Karpas-422 (cell line): ENCODE results near the gene KIF15. TPM values are rescaled to one million over a fixed set of nuclear protein-coding genes. Genes with fewer than 3 reads are reported as not detected.
A peak's percentile ranks its signal among the peaks of the same experiment; 100 is the strongest.
"Not testable (repeated sequence)": the region's sequence is repeated elsewhere in the genome, so short reads cannot be mapped to it uniquely, and the experiment has no call there.

Source experiments
- DNase-seq: peaks from one replicate; pipeline ENCODE4 v3.0.0-alpha.2; 2015
- H2AFZ ChIP-seq: fragments of 200-600 bp; sonication (generic); 2 replicates; pipeline ENCODE4 v1.6.1; 2014; ENCODE audit warnings: antibody characterized with exemption, low read length, mixed read lengths
- H3K27ac ChIP-seq: fragments of 200-600 bp; sonication (generic); 2 replicates; pipeline ENCODE4 v1.5.1; 2014; ENCODE audit warnings: mild to moderate bottlenecking, low read length, moderate library complexity
- H3K27me3 ChIP-seq: fragments of 200-600 bp; sonication (generic); 2 replicates; pipeline ENCODE4 v1.6.1; 2014; ENCODE audit warnings: low read length, mixed read lengths
- H3K36me3 ChIP-seq: fragments of 200-600 bp; sonication (generic); 2 replicates; pipeline ENCODE4 v1.6.1; 2014; ENCODE audit warnings: low read length, mixed read lengths; ENCODE audit not compliant: insufficient read depth
- H3K4me1 ChIP-seq: fragments of 200-600 bp; sonication (generic); 2 replicates; pipeline ENCODE4 v1.6.1; 2014; ENCODE audit warnings: mild to moderate bottlenecking, low read length, mixed read lengths
- H3K4me2 ChIP-seq: fragments of 200-600 bp; sonication (generic); 2 replicates; pipeline ENCODE4 v1.6.1; 2014; ENCODE audit warnings: low read length, low read depth, mild to moderate bottlenecking; ENCODE audit not compliant: poor library complexity, severe bottlenecking
- H3K4me3 ChIP-seq: fragments of 200-600 bp; sonication (generic); 2 replicates; pipeline ENCODE4 v1.5.1; 2014; ENCODE audit warnings: mild to moderate bottlenecking, antibody characterized with exemption, low read length, mixed read lengths
- H3K79me2 ChIP-seq: fragments of 200-600 bp; sonication (generic); 2 replicates; pipeline ENCODE4 v1.6.1; 2014; ENCODE audit warnings: mild to moderate bottlenecking, low read length, mixed read lengths
- H3K9ac ChIP-seq: fragments of 200-600 bp; sonication (generic); 2 replicates; pipeline ENCODE4 v1.6.0; 2014; ENCODE audit warnings: low read length
- H3K9me2 ChIP-seq: fragments of 200-600 bp; sonication (generic), shearing (Covaris generic); replicated peaks from 2 replicates; pipeline ENCODE4 v1.6.0; 2014; ENCODE audit warnings: mild to moderate bottlenecking, low read length, moderate library complexity; ENCODE audit not compliant: insufficient read depth
- H3K9me3 ChIP-seq: fragments of 300-700, 200-600 bp; sonication (generic); 2 replicates; pipeline ENCODE4 v1.6.1; 2014; ENCODE audit warnings: low read length, mixed read lengths
- H4K20me1 ChIP-seq: fragments of 200-600 bp; sonication (generic); 2 replicates; pipeline ENCODE4 v1.6.1; 2014; ENCODE audit warnings: mild to moderate bottlenecking, antibody characterized with exemption, low read length, low read depth; ENCODE audit not compliant: insufficient read depth
- total RNA-seq: library from RNA; depleted of rRNA; stranded (reverse); fragments of >200 nt; shearing (Covaris generic); gene quantifications from 2 replicates; pipeline ENCODE4 v1.2.3, GENCODE V29; 2014; ENCODE audit warnings: low replicate concordance

The KIF15 gene
- total RNA-seq, 1 experiment from 2014 or later: 15.2 TPM

- Histone ChIP-seq H3K9me2 (no peaks in the 10 kb centered on the region), H3K4me3 (no peak overlapping the region), H4K20me1 (no peaks in the 10 kb centered on the region), H3K9ac (no peak overlapping the region), H3K27ac (no peak overlapping the region), H3K79me2 (no peaks in the 10 kb centered on the region), H3K9me3 (peaks cover 14% of the 10 kb centered on the region), H3K4me2 (no peak overlapping the region), H2AFZ (no peak overlapping the region), H3K36me3 (peaks cover 72% of the 10 kb centered on the region), H3K27me3 (no peaks in the 10 kb centered on the region), H3K4me1 (no peaks in the 10 kb centered on the region)
- no peak for DNase-seq
Measured at GRCh38 chr3:44832032-44832431, 70.4 kb downstream of the KIF15 start.

- Histone ChIP-seq H3K4me2 (no peak overlapping the region), H3K9me3 (peaks cover 14% of the 10 kb centered on the region), H3K4me3 (no peak overlapping the region), H3K36me3 (peaks cover 74% of the 10 kb centered on the region), H3K4me1 (no peaks in the 10 kb centered on the region), H3K27ac (no peak overlapping the region), H3K27me3 (no peaks in the 10 kb centered on the region), H3K9ac (no peak overlapping the region), H3K79me2 (no peaks in the 10 kb centered on the region), H3K9me2 (no peaks in the 10 kb centered on the region), H4K20me1 (no peaks in the 10 kb centered on the region), H2AFZ (no peak overlapping the region)
- no peak for DNase-seq
Measured at GRCh38 chr3:44832965-44833364, 71.4 kb downstream of the KIF15 start.

- H3K4me3 ChIP-seq: no peak overlapping the region
- peaks cover 73% of the 10 kb centered on the region for H3K36me3 ChIP-seq
- H3K4me1 ChIP-seq: no peaks in the 10 kb centered on the region
- H3K27ac ChIP-seq: no peak overlapping the region
- no peaks in the 10 kb centered on the region for H4K20me1 ChIP-seq
- H2AFZ ChIP-seq: no peak overlapping the region
- peak; percentile 27 for DNase-seq
- no peaks in the 10 kb centered on the region for H3K27me3 ChIP-seq
- no peaks in the 10 kb centered on the region for H3K9me2 ChIP-seq
- H3K9ac ChIP-seq: no peak overlapping the region
- no peak overlapping the region for H3K4me2 ChIP-seq
- peaks cover 14% of the 10 kb centered on the region for H3K9me3 ChIP-seq
- no peaks in the 10 kb centered on the region for H3K79me2 ChIP-seq
Measured at GRCh38 chr3:44833394-44833793, 71.8 kb downstream of the KIF15 start.

GRCh38 chr3:44835684-44836083 lies 74.1 kb downstream of the KIF15 start:
- Histone ChIP-seq H3K4me3 (no peak overlapping the region), H3K36me3 (peaks cover 70% of the 10 kb centered on the region), H2AFZ (no peak overlapping the region), H3K9ac (no peak overlapping the region), H3K9me3 (peaks cover 14% of the 10 kb centered on the region), H3K4me2 (no peak overlapping the region), H4K20me1 (no peaks in the 10 kb centered on the region), H3K27me3 (no peaks in the 10 kb centered on the region), H3K4me1 (no peaks in the 10 kb centered on the region), H3K9me2 (no peaks in the 10 kb centered on the region), H3K27ac (no peak overlapping the region), H3K79me2 (no peaks in the 10 kb centered on the region)
- DNase-seq: peak; percentile 10

GRCh38 chr3:44842376-44842775 lies 80.8 kb downstream of the KIF15 start:
- no peak overlapping the region for H3K4me3 ChIP-seq
- no peaks in the 10 kb centered on the region for H3K79me2 ChIP-seq
- no peaks in the 10 kb centered on the region for H3K4me1 ChIP-seq
- H3K27me3 ChIP-seq: no peaks in the 10 kb centered on the region
- no peaks in the 10 kb centered on the region for H3K9me3 ChIP-seq
- H3K9ac ChIP-seq: no peak overlapping the region
- H2AFZ ChIP-seq: no peak overlapping the region
- H3K27ac ChIP-seq: no peak overlapping the region
- peaks cover 64% of the 10 kb centered on the region for H3K36me3 ChIP-seq
- H4K20me1 ChIP-seq: no peaks in the 10 kb centered on the region
- peak; percentile 16 for DNase-seq
- no peaks in the 10 kb centered on the region for H3K9me2 ChIP-seq
- H3K4me2 ChIP-seq: no peak overlapping the region

GRCh38 chr3:44845528-44846520 lies 84.2 kb downstream of the KIF15 start:
- Histone ChIP-seq H2AFZ (no peak overlapping the region), H3K36me3 (peaks cover 61% of the 10 kb centered on the region), H3K9me2 (no peaks in the 10 kb centered on the region), H3K9me3 (no peaks in the 10 kb centered on the region), H3K9ac (no peak overlapping the region), H3K79me2 (no peaks in the 10 kb centered on the region), H3K27me3 (no peaks in the 10 kb centered on the region), H4K20me1 (no peaks in the 10 kb centered on the region), H3K4me2 (no peak overlapping the region), H3K4me3 (no peak overlapping the region), H3K4me1 (peaks cover 9% of the 10 kb centered on the region; the same call in 1 of the 2 replicates), H3K27ac (no peak overlapping the region)
- peak; percentile 25 for DNase-seq

GRCh38 chr3:44848634-44849033 lies 87.0 kb downstream of the KIF15 start:
- Histone ChIP-seq H3K27me3 (no peaks in the 10 kb centered on the region), H3K36me3 (peaks cover 70% of the 10 kb centered on the region), H3K4me1 (peaks cover 9% of the 10 kb centered on the region; the same call in 1 of the 2 replicates), H2AFZ (no peak overlapping the region), H3K4me3 (no peak overlapping the region), H3K9ac (no peak overlapping the region), H4K20me1 (no peaks in the 10 kb centered on the region), H3K79me2 (no peaks in the 10 kb centered on the region), H3K4me2 (no peak overlapping the region), H3K9me2 (no peaks in the 10 kb centered on the region), H3K27ac (peak overlapping the region; percentile 46; the same call in 1 of the 2 replicates), H3K9me3 (peaks cover 6% of the 10 kb centered on the region; the same call in 1 of the 2 replicates)
- DNase-seq: no peak

GRCh38 chr3:44856663-44857062 lies 95.1 kb downstream of the KIF15 start:
- peaks cover 39% of the 10 kb centered on the region for H3K36me3 ChIP-seq
- H3K4me1 ChIP-seq, H3K4me3 ChIP-seq, H3K9me3 ChIP-seq, H2AFZ ChIP-seq, H3K9me2 ChIP-seq, H3K79me2 ChIP-seq, DNase-seq, H3K4me2 ChIP-seq, H3K9ac ChIP-seq, H3K27ac ChIP-seq, H3K27me3 ChIP-seq, H4K20me1 ChIP-seq: not testable (repeated sequence)
